Measurements from ENCODE around the gene CKS2.

DNA sequence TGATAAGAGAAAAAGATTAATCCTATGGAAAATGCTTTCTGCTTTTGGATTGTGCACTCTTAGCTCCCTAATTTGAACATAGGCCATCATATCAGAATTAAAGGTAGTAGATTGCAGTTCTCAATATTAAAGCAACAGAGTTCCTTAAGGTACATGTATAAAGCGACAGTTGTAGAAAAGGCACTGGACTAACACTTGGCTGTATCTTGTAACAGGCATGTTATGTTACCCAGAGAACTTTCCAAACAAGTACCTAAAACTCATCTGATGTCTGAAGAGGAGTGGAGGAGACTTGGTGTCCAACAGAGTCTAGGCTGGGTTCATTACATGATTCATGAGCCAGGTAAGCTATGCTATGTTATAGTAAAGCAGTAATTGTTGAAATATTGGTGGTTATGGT, 4.0 kb downstream of the CKS2 start:
- TF ChIP-seq, protein P1, sequence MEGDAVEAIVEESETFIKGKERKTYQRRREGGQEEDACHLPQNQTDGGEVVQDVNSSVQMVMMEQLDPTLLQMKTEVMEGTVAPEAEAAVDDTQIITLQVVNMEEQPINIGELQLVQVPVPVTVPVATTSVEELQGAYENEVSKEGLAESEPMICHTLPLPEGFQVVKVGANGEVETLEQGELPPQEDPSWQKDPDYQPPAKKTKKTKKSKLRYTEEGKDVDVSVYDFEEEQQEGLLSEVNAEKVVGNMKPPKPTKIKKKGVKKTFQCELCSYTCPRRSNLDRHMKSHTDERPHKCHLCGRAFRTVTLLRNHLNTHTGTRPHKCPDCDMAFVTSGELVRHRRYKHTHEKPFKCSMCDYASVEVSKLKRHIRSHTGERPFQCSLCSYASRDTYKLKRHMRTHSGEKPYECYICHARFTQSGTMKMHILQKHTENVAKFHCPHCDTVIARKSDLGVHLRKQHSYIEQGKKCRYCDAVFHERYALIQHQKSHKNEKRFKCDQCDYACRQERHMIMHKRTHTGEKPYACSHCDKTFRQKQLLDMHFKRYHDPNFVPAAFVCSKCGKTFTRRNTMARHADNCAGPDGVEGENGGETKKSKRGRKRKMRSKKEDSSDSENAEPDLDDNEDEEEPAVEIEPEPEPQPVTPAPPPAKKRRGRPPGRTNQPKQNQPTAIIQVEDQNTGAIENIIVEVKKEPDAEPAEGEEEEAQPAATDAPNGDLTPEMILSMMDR (IDR thresholded peaks at IDR 0.05), result no peak
- no peak for TF ChIP-seq POLR2A (IDR thresholded peaks at IDR 0.05)
